ENCODE data around the gene ERI3. TPM values are rescaled to one million over a fixed set of nuclear protein-coding genes. Genes with fewer than 3 reads are reported as not detected.

The ERI3 gene
- polyA plus RNA-seq, 1 donor from 2014 or later = 92.5 TPM

GRCh38 chr1:44228218-44228617, 126.8 kb downstream of the ERI3 start:
- Histone ChIP-seq H3K9me3 (ENCODE audit: low read length) (no peaks in the 10 kb centered on the region), H3K9me2 (ENCODE audit: insufficient read depth, low read length) (no peaks in the 10 kb centered on the region), H3K27ac (ENCODE audit: low read length) (no peak overlapping the region), H3F3A (ENCODE audit: insufficient read depth, low read length, poor library complexity, severe bottlenecking) (no peaks in the 10 kb centered on the region), H3K4me3 (ENCODE audit: low read length) (no peak overlapping the region), H3K27me3 (ENCODE audit: insufficient read depth, low read depth, low read length) (no peaks in the 10 kb centered on the region), H3K9ac (ENCODE audit: low read length) (no peak overlapping the region), H3K4me2 (ENCODE audit: low read length) (no peak overlapping the region), H3K36me3 (ENCODE audit: insufficient read depth, low read length) (peaks cover 5% of the 10 kb centered on the region), H4K20me1 (ENCODE audit: insufficient read depth) (no peaks in the 10 kb centered on the region), H2AFZ (ENCODE audit: low read depth, low read length) (no peak overlapping the region), H3K79me2 (replicated peaks; ENCODE audit: insufficient read depth, low read length) (no peaks in the 10 kb centered on the region)
- TF ChIP-seq TAF1 (IDR thresholded peaks at IDR 0.05; ENCODE audit: low read depth) (no peak), SMC3 (conservative IDR thresholded peaks at IDR 0.05; ENCODE audit: poor library complexity) (no peak), RAD21 (conservative IDR thresholded peaks at IDR 0.05) (no peak), EZH2 (IDR thresholded peaks at IDR 0.05; ENCODE audit: borderline replicate concordance, insufficient read depth, low read length, poor library complexity, severe bottlenecking) (no peak)

DNA sequence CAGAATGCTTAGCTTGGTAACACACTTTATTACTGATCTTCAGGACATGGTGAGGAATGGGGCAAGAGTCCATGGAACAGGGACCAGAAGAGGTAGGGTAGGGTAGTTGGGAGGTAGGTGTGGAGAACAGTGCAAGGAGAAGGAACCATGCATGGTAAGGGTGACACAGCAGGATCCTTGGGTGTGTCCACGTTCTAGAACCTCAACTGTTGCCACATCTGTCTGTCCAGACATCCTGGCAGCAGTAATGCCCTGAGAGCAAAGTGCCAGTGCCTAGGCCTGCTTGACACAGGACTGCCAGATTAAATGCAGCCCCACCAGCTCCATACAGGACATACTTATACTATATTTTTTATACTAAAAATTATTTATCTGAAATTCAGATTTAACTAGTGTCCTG, 127.8 kb downstream of the ERI3 start:
- no peak overlapping the region for H3K27ac ChIP-seq (ENCODE audit: low read length)
- H3K79me2 ChIP-seq (replicated peaks; ENCODE audit: insufficient read depth, low read length) = no peaks in the 10 kb centered on the region
- H3K27me3 ChIP-seq (ENCODE audit: insufficient read depth, low read depth, low read length) = no peaks in the 10 kb centered on the region
- H3K4me3 ChIP-seq (ENCODE audit: low read length) = no peak overlapping the region
- no peak overlapping the region for H2AFZ ChIP-seq (ENCODE audit: low read depth, low read length)
- H3F3A ChIP-seq (ENCODE audit: insufficient read depth, low read length, poor library complexity, severe bottlenecking) = no peaks in the 10 kb centered on the region
- H3K9me2 ChIP-seq (ENCODE audit: insufficient read depth, low read length) = no peaks in the 10 kb centered on the region
- H4K20me1 ChIP-seq (ENCODE audit: insufficient read depth) = no peaks in the 10 kb centered on the region
- H3K9ac ChIP-seq (ENCODE audit: low read length) = no peak overlapping the region
- TF ChIP-seq SMC3 (conservative IDR thresholded peaks at IDR 0.05; ENCODE audit: poor library complexity) = no peak
- TF ChIP-seq, protein P1, sequence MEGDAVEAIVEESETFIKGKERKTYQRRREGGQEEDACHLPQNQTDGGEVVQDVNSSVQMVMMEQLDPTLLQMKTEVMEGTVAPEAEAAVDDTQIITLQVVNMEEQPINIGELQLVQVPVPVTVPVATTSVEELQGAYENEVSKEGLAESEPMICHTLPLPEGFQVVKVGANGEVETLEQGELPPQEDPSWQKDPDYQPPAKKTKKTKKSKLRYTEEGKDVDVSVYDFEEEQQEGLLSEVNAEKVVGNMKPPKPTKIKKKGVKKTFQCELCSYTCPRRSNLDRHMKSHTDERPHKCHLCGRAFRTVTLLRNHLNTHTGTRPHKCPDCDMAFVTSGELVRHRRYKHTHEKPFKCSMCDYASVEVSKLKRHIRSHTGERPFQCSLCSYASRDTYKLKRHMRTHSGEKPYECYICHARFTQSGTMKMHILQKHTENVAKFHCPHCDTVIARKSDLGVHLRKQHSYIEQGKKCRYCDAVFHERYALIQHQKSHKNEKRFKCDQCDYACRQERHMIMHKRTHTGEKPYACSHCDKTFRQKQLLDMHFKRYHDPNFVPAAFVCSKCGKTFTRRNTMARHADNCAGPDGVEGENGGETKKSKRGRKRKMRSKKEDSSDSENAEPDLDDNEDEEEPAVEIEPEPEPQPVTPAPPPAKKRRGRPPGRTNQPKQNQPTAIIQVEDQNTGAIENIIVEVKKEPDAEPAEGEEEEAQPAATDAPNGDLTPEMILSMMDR (IDR thresholded peaks at IDR 0.05; ENCODE audit: poor library complexity, severe bottlenecking) = no peak
- no peak for TF ChIP-seq MXI1 (conservative IDR thresholded peaks at IDR 0.05; ENCODE audit: poor library complexity, severe bottlenecking)
- no peak for TF ChIP-seq POLR2AphosphoS5 (IDR thresholded peaks at IDR 0.05)
- TF ChIP-seq REST (IDR thresholded peaks at IDR 0.05; ENCODE audit: borderline replicate concordance) = no peak
- TF ChIP-seq TAF1 (IDR thresholded peaks at IDR 0.05; ENCODE audit: low read depth) = no peak
- no peak for TF ChIP-seq EP300 (conservative IDR thresholded peaks at IDR 0.05; ENCODE audit: poor library complexity, severe bottlenecking)
- no peak for TF ChIP-seq EZH2 (IDR thresholded peaks at IDR 0.05; ENCODE audit: borderline replicate concordance, insufficient read depth, low read length, poor library complexity, severe bottlenecking)
- TF ChIP-seq RAD21 (conservative IDR thresholded peaks at IDR 0.05) = no peak
- H3K4me2 ChIP-seq (ENCODE audit: low read length) = no peak overlapping the region
- H3K9me3 ChIP-seq (ENCODE audit: low read length) = no peaks in the 10 kb centered on the region
- peaks cover 5% of the 10 kb centered on the region for H3K36me3 ChIP-seq (ENCODE audit: insufficient read depth, low read length)
